AG04450 (cell line): ENCODE results near the gene VDAC1. TPM values are rescaled to one million over a fixed set of nuclear protein-coding genes. Genes with fewer than 3 reads are reported as not detected.

Experiments used
- CTCF ChIA-PET: fragments of 300-600, 350-600 bp; formaldehyde crosslinking; extraction: SDS; loops from one replicate; lab custom pipeline; 2022; ENCODE audit warnings: antibody characterized with exemption, inconsistent platforms; lab: Charles Lee
- POLR2A ChIA-PET: fragments of 350-600 bp; formaldehyde crosslinking; extraction: SDS; loops from one replicate; lab custom pipeline; 2021; ENCODE audit warnings: antibody characterized with exemption, inconsistent platforms; lab: Yijun Ruan, JAX
- DNase-seq: peaks from one replicate; pipeline ENCODE4 v3.0.0-alpha.2; 2011; ENCODE audit warnings: low read depth, low spot score
- H3K27ac ChIP-seq: one replicate; pipeline ENCODE4 v1.5.1; 2012; ENCODE audit warnings: low read depth, low read length, control low read depth
- H3K27me3 ChIP-seq: one replicate; pipeline ENCODE4 v1.6.0; 2012; ENCODE audit warnings: low read length; ENCODE audit not compliant: control insufficient read depth, insufficient read depth
- H3K4me3 ChIP-seq: 2 replicates; pipeline ENCODE4 v1.5.1; 2011; ENCODE audit warnings: mild to moderate bottlenecking, low read depth, low read length, control low read depth
- H3K9me3 ChIP-seq: 2 replicates; pipeline ENCODE4 v1.5.1; 2012; ENCODE audit warnings: low read length; ENCODE audit not compliant: control insufficient read depth, insufficient read depth
- polyA plus RNA-seq: library from polyadenylated mRNA; depleted of rRNA; stranded (reverse); fragments of >200 nt; gene quantifications from 2 replicates; pipeline ENCODE4 v1.2.3, GENCODE V29; 2011; rRNA removed
- TF ChIP-seq, protein P1 (sequence below): IDR thresholded peaks from 2 replicates; pipeline ENCODE4 v1.5.1; 2011; ENCODE audit warnings: low read depth, low read length, control low read depth, inconsistent platforms

The VDAC1 gene
- polyA plus RNA-seq, 1 experiment, result 262 TPM

DNA sequence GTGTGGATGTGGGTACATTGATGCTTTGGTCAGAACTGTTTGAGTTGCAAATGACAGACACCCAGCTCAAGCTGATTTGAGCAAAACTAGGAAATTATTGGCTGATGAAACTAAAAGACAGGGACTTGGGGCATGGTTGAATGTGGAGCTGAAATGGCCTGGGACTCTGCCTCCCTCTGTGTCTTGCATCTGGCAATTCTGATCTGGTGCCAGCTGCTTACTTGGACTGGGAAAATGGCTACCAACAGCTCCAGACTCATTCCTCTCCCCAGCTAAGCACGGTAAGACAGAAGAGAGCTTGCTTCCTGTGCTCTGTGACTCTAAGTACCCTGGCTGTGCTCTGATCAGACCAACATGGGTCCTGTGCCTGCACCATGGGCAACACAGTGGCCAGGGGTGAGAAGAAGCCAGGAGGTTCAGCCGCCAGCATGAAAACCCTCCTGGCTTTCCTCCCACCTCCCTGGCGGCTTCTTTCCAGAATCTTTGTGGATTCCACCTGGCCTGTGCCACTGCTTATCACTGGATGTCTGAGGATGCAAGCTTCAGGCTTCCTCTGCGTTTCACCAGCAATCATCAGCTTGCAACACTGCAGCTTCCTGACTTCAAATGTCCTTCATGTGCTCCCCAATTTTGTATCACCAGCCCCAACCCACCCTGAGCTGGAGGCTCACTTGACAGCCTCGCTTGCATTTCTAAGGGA, 80.4 kb downstream of the VDAC1 start:
- ChIA-PET POLR2A (no interaction called here), CTCF (no interaction called here)
- H3K27ac ChIP-seq, result no peak overlapping the region
- peaks cover 16% of the 10 kb centered on the region for H3K27me3 ChIP-seq
- H3K9me3 ChIP-seq, result peaks cover 3% of the 10 kb centered on the region; the same call in 1 of the 2 replicates
- H3K4me3 ChIP-seq, result no peak overlapping the region
- DNase-seq, result no peak
- TF ChIP-seq, protein P1, sequence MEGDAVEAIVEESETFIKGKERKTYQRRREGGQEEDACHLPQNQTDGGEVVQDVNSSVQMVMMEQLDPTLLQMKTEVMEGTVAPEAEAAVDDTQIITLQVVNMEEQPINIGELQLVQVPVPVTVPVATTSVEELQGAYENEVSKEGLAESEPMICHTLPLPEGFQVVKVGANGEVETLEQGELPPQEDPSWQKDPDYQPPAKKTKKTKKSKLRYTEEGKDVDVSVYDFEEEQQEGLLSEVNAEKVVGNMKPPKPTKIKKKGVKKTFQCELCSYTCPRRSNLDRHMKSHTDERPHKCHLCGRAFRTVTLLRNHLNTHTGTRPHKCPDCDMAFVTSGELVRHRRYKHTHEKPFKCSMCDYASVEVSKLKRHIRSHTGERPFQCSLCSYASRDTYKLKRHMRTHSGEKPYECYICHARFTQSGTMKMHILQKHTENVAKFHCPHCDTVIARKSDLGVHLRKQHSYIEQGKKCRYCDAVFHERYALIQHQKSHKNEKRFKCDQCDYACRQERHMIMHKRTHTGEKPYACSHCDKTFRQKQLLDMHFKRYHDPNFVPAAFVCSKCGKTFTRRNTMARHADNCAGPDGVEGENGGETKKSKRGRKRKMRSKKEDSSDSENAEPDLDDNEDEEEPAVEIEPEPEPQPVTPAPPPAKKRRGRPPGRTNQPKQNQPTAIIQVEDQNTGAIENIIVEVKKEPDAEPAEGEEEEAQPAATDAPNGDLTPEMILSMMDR, result no peak

DNA sequence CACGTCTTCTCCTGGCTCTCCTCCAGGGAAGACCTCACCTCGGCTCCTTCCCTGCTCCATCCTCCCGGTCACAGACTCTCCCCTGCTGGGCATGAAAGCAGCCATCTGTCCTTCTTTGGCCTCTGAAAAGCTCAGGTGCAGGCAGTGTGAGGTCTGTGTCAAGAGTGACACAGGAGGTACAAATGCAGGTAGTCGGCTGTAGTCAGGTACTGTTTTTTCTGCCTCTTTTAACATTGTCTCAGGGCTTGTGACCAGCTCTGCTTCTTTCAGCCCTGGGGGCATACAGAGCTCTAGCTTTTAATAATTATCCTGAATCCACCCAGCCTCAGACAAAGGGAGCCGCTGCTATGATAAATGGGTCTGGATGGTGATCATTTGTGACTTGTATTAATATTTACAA, 82.8 kb downstream of the VDAC1 start:
- no peak overlapping the region for H3K4me3 ChIP-seq
- peaks cover 32% of the 10 kb centered on the region for H3K27me3 ChIP-seq
- POLR2A ChIA-PET, result no interaction called here
- H3K9me3 ChIP-seq, result peaks cover 3% of the 10 kb centered on the region; the same call in 1 of the 2 replicates
- TF ChIP-seq, protein P1, result no peak
- no peak for DNase-seq
- H3K27ac ChIP-seq, result no peak overlapping the region
- CTCF ChIA-PET, result no interaction called here

Other genes starting within 250 kb of the VDAC1 start
- gene C5orf15, start 36.4 kb downstream of the VDAC1 start, polyA plus RNA-seq, result 87.5 and 92.9 TPM in 2 replicates
- gene TCF7, start 109.7 kb upstream of the VDAC1 start, polyA plus RNA-seq, result 2.1 and 2.7 TPM in 2 replicates
- 725 and 1,036 TPM in 2 replicates for gene SKP1, start 172.0 kb upstream of the VDAC1 start, polyA plus RNA-seq
- gene PPP2CA, start 221.1 kb upstream of the VDAC1 start, polyA plus RNA-seq, result 175 and 252 TPM in 2 replicates